Head of caudate nucleus (tissue), 42 donors: Measurements from ENCODE around the gene SUPT6H.
"Not testable (repeated sequence)": the region's sequence is repeated elsewhere in the genome, so short reads cannot be mapped to it uniquely, and the experiment has no call there.

Experiments used
- DNase-seq, 42 donors: peaks; one replicate each; pipeline versions ENCODE4 v3.0.0 to v3.0.0-alpha.2; 2020 to 2021; ENCODE audit warnings: mixed read lengths in 7 of 42
- intact Hi-C: fragments of 100-400 bp; cut with DNase I; formaldehyde crosslinking; loops from one replicate; pipeline ENCODE4 v1.15.0; 2022

SUPT6H gene

DNA sequence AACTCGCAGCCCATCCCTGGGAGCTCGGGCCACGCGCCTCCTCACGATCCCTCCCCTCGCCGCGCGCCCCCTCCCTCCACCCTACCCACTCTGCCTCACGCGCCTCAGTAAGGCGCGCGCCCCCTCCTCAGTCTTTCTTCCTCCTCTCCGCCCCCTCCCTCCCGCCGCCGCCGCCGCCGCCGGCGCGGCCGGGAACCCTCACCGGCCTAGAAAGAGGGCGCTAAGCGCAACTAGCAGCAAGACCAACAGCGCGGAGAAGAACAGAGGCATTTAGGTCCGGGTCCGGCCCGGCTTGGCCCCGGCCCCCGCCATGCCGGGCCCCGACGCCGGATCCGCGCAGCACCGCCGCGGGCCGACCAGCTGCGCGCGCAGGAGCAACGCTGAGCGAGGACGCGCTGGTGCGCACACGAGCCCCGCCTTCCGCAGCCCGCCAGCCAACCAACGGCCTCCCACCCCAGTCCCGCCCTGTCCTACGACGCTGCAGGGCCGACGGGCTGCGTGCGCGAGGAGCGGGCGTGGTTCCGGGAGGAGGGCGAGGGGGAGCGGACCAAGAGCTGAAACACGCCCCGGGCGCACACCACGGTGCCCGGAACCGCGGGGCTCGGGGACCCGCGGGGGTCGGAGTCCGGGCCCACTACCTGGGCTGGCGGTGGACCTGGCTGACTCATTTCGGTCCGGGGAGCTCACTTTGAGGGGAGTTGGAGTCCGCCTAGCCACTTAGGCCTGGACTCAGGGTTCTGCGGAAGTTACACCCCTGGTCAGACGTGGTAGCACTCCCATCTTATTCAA lies 17.0 kb upstream of the SUPT6H start, which contains the start of gene BLTP2:
Gene BLTP2 (minus strand): TSS at position 372 of the 789 bp plus-strand sequence. CDS start 102 bp downstream, at position 270.
- DNase-seq: peak; percentile 86 to 99 (median 97)
- intact Hi-C loops: loop anchor here (10.0 kb wide), 1 partner anchor 70 kb away; the partner anchor contains the start of genes PROCA1, RAB34 and RPL23A

GRCh38 chr17:28645576-28645939 lies 16.4 kb upstream of the SUPT6H start:
- intact Hi-C loops: loop anchor here (10.0 kb wide), 1 partner anchor 69 kb away; the partner anchor contains the start of genes PROCA1, RAB34 and RPL23A
- DNase-seq: no peak

- intact Hi-C loops: loop anchor here (10.0 kb wide), 1 partner anchor 69 kb away; the partner anchor contains the start of genes PROCA1, RAB34 and RPL23A
- DNase-seq: no peak
Measured at GRCh38 chr17:28646039-28646754, 15.8 kb upstream of the SUPT6H start.

- DNase-seq: no peak
- intact Hi-C loops: loop anchor here (10.0 kb wide), 1 partner anchor 66 kb away; the partner anchor contains the start of genes PROCA1, RAB34 and RPL23A
Measured at GRCh38 chr17:28648698-28649097, 13.3 kb upstream of the SUPT6H start.

DNA sequence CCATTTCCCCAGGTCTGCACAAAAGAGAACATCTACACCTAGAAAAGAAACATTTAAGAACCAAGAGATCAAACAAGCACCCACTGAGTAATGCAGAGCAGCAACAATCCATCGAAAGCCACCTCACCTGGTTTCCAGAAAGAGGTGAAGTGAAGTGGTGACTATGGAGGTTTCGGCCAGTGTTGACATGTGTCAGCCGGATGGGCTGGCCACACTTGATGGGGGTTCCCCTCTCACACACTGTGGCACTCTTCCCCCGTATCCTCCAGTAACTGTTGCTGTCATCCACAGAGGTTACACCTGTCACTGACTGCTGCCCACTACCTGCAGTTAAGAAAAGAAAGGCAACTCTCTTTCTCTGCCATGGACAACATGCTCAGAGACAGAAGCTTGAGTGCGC lies 6.8 kb upstream of the SUPT6H start:
- no peak for DNase-seq
- intact Hi-C loops: no loop called here

- intact Hi-C loops: no loop called here
- no peak for DNase-seq
Measured at GRCh38 chr17:28657756-28658155, 4.2 kb upstream of the SUPT6H start.

DNA sequence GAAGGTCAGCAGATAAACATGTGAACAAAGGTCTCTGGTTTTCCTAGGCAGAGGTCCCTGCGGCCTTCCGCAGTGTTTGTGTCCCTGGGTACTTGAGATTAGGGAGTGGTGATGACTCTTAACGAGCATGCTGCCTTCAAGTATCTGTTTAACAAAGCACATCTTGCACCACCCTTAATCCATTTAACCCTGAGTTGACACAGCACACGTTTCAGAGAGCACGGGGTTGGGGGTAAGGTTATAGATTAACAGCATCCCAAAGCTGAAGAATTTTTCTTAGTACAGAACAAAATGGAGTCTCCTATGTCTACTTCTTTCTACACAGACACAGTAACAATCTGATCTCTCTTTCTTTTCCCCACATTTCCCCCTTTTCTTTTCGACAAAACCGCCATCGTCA lies 3.7 kb upstream of the SUPT6H start:
- intact Hi-C loops, DNase-seq: not testable (repeated sequence)

- intact Hi-C loops, DNase-seq: not testable (repeated sequence)
Measured at GRCh38 chr17:28658766-28659496, 3.1 kb upstream of the SUPT6H start.

DNA sequence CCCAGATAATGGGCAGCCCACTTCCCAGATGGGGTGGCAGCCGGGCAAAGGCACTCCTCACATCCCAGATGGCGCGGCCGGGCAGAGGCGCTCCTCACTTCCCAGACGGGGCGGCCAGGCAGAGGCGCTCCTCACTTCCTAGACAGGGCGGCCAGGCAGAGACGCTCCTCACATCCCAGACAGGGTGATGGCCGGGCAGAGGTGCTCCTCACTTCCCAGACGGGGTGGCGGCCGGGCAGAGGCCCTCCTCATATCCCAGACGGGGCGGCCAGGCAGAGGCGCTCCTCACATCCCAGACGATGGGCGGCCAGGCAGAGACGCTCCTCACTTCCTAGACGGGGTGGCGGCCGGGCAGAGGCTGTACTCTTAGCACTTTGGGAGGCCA lies 2.5 kb upstream of the SUPT6H start:
- intact Hi-C loops, DNase-seq: not testable (repeated sequence)

DNA sequence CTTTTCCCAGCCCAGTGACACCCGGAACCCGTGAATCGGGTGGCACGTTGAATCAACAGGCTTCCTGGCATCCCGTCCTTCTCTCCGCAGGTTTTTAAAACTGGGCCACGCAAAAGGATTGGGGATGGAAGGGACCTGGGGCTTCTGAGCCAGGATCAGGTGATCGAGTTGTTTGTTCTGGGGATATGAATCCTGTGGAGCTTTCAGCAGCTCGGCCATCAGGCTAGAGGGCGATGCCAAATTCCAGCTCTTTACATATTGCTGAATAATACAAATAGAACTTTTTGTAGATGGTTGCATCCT lies 473 bp downstream of the SUPT6H start:
- intact Hi-C loops: no loop called here

GRCh38 chr17:28663723-28664122 lies 1.7 kb downstream of the SUPT6H start:
- DNase-seq: no peak
- intact Hi-C loops: no loop called here

More for the DNA sequence above, 473 bp downstream of the SUPT6H start:
- no peak for DNase-seq

DNA sequence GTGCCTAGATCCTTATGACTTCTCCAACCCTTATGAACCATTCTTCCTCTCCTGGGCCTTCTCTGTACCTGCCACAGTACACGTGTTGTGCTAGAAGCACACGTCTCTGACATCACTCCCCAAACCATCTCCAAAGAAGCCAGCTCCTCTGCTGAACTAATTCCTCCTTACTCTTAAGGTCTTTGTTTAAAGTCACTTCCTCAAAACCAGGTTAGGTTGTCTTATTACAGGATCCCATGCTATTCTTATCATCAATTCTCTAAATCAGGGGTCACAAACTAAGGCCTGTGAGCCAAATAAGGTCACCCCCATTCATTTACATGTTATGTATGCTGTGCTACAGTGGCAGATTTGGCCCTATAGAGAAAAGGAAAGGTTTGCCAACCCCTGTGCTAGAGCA lies 4.0 kb downstream of the SUPT6H start:
- intact Hi-C loops: no loop called here
- DNase-seq: no peak

GRCh38 chr17:28667870-28668269 lies 5.9 kb downstream of the SUPT6H start:
- no peak for DNase-seq
- intact Hi-C loops: no loop called here

GRCh38 chr17:28669918-28670317 lies 7.9 kb downstream of the SUPT6H start:
- intact Hi-C loops: no loop called here

DNA sequence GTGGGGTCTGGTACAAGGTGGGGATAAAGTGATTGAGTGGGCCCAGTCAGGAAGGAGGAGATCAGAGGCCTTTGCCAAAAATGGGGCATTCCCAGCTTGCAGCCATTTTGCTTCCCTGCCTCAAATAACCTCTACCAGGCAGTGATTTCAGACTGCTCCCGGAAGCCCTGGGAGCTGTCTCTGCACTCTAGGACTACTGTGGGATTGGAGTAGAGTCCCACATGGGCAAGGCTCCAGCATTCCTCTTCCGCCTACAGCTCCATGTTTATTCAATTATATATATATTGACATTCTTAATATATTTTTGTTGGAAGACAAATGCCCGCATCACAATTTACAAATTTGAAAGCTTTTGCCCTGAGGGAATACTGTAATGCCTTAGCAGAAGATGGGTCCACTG lies 13.5 kb downstream of the SUPT6H start:
- DNase-seq: no peak
- intact Hi-C loops: no loop called here

More at GRCh38 chr17:28669918-28670317, 7.9 kb downstream of the SUPT6H start:
- DNase-seq: no peak

- DNase-seq: no peak
- intact Hi-C loops: no loop called here
Measured at GRCh38 chr17:28675980-28676379, 14.0 kb downstream of the SUPT6H start.

- peak in 1 of 42 donors; percentile 15 for DNase-seq
- intact Hi-C loops: no loop called here
Measured at GRCh38 chr17:28682655-28683054, 20.6 kb downstream of the SUPT6H start.

GRCh38 chr17:28684963-28685362 lies 23.0 kb downstream of the SUPT6H start:
- DNase-seq: peak in 41 of 42 donors; percentile 25 to 89 (median 67)
- intact Hi-C loops: no loop called here

- intact Hi-C loops: no loop called here
Measured at GRCh38 chr17:28685366-28685765, 23.4 kb downstream of the SUPT6H start.

GRCh38 chr17:28686296-28686695 lies 24.3 kb downstream of the SUPT6H start:
- no peak for DNase-seq
- intact Hi-C loops: no loop called here

More at GRCh38 chr17:28685366-28685765, 23.4 kb downstream of the SUPT6H start:
- peak in 1 of 42 donors; percentile 31 for DNase-seq
